HL-60 (cell line): ENCODE data around the gene POLRMT.

Experiments
- POLR2AphosphoS5 ChIP-seq: IDR thresholded peaks from 2 replicates; pipeline ENCODE4 v1.6.1; 2012; ENCODE audit warnings: low read depth
- TF ChIP-seq, protein P1 (sequence below): IDR thresholded peaks from 2 replicates; pipeline ENCODE4 v1.6.1; 2012; ENCODE audit warnings: low read depth; ENCODE audit not compliant: insufficient replicate concordance
- TF ChIP-seq, protein P2 (sequence below): IDR thresholded peaks from one replicate; pipeline ENCODE4 v1.5.1; 2011; ENCODE audit warnings: low read length, control low read depth, inconsistent platforms; ENCODE audit not compliant: insufficient read depth

DNA sequence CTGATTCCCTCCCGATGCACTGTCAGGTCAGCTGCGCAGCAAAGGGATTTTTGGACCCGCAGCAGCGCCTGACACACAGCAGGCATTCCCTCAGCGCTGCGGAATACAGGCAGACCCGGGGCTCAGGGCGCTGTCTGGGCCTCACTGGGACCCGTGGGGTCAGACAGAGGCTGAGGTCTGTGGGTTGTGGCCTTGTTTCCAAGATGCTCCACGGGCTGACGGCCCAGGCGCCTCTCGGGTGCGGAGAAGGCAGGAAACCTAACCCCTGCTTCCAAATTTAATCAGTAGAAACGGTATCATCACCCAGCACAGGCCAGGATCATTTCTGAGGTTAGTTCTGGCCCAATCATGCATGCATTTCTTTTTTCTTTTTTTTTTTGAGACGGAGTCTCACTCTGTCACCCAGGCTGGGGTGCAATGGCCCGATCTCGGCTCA, 30.4 kb upstream of the POLRMT start:
- TF ChIP-seq, protein P1, sequence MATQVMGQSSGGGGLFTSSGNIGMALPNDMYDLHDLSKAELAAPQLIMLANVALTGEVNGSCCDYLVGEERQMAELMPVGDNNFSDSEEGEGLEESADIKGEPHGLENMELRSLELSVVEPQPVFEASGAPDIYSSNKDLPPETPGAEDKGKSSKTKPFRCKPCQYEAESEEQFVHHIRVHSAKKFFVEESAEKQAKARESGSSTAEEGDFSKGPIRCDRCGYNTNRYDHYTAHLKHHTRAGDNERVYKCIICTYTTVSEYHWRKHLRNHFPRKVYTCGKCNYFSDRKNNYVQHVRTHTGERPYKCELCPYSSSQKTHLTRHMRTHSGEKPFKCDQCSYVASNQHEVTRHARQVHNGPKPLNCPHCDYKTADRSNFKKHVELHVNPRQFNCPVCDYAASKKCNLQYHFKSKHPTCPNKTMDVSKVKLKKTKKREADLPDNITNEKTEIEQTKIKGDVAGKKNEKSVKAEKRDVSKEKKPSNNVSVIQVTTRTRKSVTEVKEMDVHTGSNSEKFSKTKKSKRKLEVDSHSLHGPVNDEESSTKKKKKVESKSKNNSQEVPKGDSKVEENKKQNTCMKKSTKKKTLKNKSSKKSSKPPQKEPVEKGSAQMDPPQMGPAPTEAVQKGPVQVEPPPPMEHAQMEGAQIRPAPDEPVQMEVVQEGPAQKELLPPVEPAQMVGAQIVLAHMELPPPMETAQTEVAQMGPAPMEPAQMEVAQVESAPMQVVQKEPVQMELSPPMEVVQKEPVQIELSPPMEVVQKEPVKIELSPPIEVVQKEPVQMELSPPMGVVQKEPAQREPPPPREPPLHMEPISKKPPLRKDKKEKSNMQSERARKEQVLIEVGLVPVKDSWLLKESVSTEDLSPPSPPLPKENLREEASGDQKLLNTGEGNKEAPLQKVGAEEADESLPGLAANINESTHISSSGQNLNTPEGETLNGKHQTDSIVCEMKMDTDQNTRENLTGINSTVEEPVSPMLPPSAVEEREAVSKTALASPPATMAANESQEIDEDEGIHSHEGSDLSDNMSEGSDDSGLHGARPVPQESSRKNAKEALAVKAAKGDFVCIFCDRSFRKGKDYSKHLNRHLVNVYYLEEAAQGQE, result no peak
- TF ChIP-seq, protein P2, sequence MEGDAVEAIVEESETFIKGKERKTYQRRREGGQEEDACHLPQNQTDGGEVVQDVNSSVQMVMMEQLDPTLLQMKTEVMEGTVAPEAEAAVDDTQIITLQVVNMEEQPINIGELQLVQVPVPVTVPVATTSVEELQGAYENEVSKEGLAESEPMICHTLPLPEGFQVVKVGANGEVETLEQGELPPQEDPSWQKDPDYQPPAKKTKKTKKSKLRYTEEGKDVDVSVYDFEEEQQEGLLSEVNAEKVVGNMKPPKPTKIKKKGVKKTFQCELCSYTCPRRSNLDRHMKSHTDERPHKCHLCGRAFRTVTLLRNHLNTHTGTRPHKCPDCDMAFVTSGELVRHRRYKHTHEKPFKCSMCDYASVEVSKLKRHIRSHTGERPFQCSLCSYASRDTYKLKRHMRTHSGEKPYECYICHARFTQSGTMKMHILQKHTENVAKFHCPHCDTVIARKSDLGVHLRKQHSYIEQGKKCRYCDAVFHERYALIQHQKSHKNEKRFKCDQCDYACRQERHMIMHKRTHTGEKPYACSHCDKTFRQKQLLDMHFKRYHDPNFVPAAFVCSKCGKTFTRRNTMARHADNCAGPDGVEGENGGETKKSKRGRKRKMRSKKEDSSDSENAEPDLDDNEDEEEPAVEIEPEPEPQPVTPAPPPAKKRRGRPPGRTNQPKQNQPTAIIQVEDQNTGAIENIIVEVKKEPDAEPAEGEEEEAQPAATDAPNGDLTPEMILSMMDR, result no peak
- TF ChIP-seq POLR2AphosphoS5, result no peak
